ENCODE results near the gene INPP4B.
A peak's percentile ranks its signal among the peaks of the same experiment; 100 is the strongest.

Gene INPP4B

DNA sequence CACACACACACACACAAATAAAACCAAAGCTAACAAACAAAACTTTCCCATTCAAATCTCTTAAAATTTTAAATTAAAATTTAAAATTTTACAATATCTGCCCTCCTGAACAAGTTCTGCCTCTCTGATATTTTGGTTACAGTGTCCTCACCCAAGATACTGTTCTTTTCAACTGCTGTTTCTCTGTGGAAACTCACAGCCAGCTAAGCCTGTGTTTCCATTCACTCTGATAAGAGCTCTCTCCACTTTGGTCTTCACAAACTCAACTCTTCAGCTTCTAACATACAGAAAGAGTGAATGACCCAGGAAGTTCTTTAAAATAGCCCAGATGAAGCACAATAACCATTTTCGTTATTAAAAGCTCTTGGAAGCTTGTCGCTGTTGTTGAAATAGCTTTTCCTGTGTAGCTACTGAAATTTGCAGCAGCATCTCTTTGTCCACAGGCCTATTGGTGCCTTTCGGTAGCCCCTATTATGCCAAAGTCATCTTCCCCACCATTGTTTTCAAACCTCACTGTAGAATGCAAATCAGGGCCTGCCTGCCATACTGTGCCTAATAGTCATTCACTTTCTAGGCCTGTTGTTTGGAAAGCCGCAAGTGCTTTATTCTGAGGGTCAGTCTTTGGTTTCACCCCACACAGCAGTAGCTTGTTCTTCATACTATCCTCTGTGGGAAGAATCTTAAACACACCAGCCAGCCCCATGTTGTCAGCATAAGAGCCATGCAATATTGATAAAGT is 19.4 kb downstream of the INPP4B start:
- Histone ChIP-seq H3K27ac (ENCODE audit: low read depth, low read length) (no peak overlapping the region), H3K4me3 (ENCODE audit: low read depth in 1 of 5, low read length in 5 of 5) (no peak overlapping the region), H3K4me1 (ENCODE audit: control insufficient read depth in 5 of 5, insufficient read depth in 5 of 5, low read length in 5 of 5) (no peaks in the 10 kb centered on the region), H3K36me3 (ENCODE audit: control insufficient read depth in 5 of 5, insufficient read depth in 5 of 5, low read length in 5 of 5) (no peaks in the 10 kb centered on the region), H3K27me3 (ENCODE audit: control insufficient read depth in 5 of 5, insufficient read depth in 4 of 5, low read length in 5 of 5) (no peaks in the 10 kb centered on the region), H3K9me3 (ENCODE audit: control insufficient read depth in 5 of 5, low read length in 5 of 5) (no peaks in the 10 kb centered on the region), H3K9ac (ENCODE audit: low read length in 5 of 5) (no peak overlapping the region)

DNA sequence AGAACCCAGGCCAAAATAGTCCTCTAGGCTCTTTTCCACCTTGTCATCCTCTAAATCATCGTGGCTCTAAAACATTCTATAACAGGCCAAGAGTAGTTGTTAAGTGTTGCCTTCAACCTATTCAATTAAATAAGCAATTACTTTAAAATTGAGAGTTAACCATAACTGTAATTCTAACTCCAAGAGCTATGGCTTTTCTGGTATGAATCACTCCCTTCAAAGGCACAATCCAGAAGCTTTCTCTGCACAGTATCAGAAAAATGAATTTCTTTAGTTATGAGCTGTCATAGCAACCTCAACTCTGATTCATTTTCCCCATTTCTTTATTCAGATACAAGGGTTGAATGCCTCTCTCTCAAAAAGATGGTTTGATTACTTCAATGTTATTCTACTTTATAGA is 21.7 kb downstream of the INPP4B start:
- H3K9ac ChIP-seq (ENCODE audit: low read length in 5 of 5) = no peak overlapping the region
- no peaks in the 10 kb centered on the region for H3K27me3 ChIP-seq (ENCODE audit: control insufficient read depth in 5 of 5, insufficient read depth in 4 of 5, low read length in 5 of 5)
- no peaks in the 10 kb centered on the region for H3K9me3 ChIP-seq (ENCODE audit: control insufficient read depth in 5 of 5, low read length in 5 of 5)

DNA sequence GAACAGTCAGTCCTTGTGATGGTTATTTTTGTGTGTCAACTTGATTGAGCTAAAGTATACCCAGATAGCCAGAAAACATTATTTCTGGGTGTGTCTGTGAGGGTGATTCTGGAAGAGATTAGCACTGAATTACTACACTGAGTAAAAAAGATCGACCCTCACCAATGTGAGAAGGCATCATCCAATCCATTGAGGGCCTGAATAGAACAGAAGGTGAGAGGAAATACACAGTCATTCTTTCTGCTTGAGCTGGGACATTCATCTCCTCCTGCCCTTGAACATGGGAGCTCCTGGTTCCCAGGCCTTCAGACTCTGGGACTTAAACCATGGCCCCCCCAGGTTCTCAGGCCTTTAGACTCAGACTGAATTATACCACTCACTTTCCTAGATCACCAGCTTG is 22.3 kb downstream of the INPP4B start:
- Histone ChIP-seq H3K9me3 (ENCODE audit: control insufficient read depth in 5 of 5, low read length in 5 of 5) (no peaks in the 10 kb centered on the region), H3K4me1 (ENCODE audit: control insufficient read depth in 5 of 5, insufficient read depth in 5 of 5, low read length in 5 of 5) (no peaks in the 10 kb centered on the region), H3K9ac (ENCODE audit: low read length in 5 of 5) (no peak overlapping the region), H3K36me3 (ENCODE audit: control insufficient read depth in 5 of 5, insufficient read depth in 5 of 5, low read length in 5 of 5) (no peaks in the 10 kb centered on the region), H3K27me3 (ENCODE audit: control insufficient read depth in 5 of 5, insufficient read depth in 4 of 5, low read length in 5 of 5) (no peaks in the 10 kb centered on the region), H3K27ac (ENCODE audit: low read depth, low read length) (no peak overlapping the region), H3K4me3 (ENCODE audit: low read depth in 1 of 5, low read length in 5 of 5) (no peak overlapping the region)

More for the DNA sequence above, 21.7 kb downstream of the INPP4B start:
- Histone ChIP-seq H3K4me1 (ENCODE audit: control insufficient read depth in 5 of 5, insufficient read depth in 5 of 5, low read length in 5 of 5) (no peaks in the 10 kb centered on the region), H3K4me3 (ENCODE audit: low read depth in 1 of 5, low read length in 5 of 5) (no peak overlapping the region), H3K36me3 (ENCODE audit: control insufficient read depth in 5 of 5, insufficient read depth in 5 of 5, low read length in 5 of 5) (no peaks in the 10 kb centered on the region), H3K27ac (ENCODE audit: low read depth, low read length) (no peak overlapping the region)

DNA sequence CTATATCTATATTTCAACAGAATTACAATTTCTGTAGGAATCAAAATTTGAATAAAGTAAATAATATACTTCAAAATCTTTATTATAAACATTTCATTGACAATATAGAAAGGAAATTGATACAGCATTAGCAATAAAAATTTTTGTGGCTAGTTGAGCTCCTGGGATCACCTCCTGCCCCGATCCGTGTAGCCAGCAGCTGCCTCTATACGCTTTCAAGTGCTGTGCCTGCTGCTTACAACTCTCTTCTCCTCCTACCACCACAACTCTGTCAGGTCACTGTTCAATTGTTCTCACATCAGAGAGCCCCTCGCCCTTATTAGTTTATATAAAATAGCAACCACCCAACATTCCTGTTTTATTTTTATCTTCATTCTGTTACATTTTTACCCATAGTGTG is 27.6 kb downstream of the INPP4B start:
- no peaks in the 10 kb centered on the region for H3K36me3 ChIP-seq (ENCODE audit: control insufficient read depth in 5 of 5, insufficient read depth in 5 of 5, low read length in 5 of 5)
- H3K27me3 ChIP-seq (ENCODE audit: control insufficient read depth in 5 of 5, insufficient read depth in 4 of 5, low read length in 5 of 5) = no peaks in the 10 kb centered on the region
- H3K9me3 ChIP-seq (ENCODE audit: control insufficient read depth in 5 of 5, low read length in 5 of 5) = no peaks in the 10 kb centered on the region
- no peak overlapping the region for H3K27ac ChIP-seq (ENCODE audit: low read depth, low read length)
- no peak overlapping the region for H3K4me3 ChIP-seq (ENCODE audit: low read depth in 1 of 5, low read length in 5 of 5)
- peaks cover 0 to 11% (median 3%) of the 10 kb centered on the region in 5 donors for H3K4me1 ChIP-seq (ENCODE audit: control insufficient read depth in 5 of 5, insufficient read depth in 5 of 5, low read length in 5 of 5)
- H3K9ac ChIP-seq (ENCODE audit: low read length in 5 of 5) = no peak overlapping the region

DNA sequence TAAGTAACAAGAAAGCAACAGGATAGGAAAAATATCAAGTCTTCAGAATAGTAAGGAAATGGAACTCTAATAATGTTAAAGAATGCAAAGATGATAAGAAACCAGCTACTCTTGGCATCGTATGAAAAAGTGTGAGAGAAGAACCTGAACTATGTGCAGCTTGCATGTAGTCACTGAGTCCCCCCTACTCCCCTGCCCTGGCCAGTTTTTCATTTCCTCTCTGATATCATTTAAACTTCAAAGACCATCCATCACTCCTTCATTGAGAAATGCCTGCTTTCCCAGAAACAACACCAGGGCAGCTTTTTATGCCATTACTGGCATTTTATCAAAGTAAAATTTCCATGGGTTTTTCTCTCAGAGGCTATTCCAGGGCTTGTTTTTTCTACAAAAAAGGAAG is 28.1 kb downstream of the INPP4B start:
- no peak overlapping the region for H3K9ac ChIP-seq (ENCODE audit: low read length in 5 of 5)
- H3K36me3 ChIP-seq (ENCODE audit: control insufficient read depth in 5 of 5, insufficient read depth in 5 of 5, low read length in 5 of 5) = no peaks in the 10 kb centered on the region
- H3K27me3 ChIP-seq (ENCODE audit: control insufficient read depth in 5 of 5, insufficient read depth in 4 of 5, low read length in 5 of 5) = no peaks in the 10 kb centered on the region
- no peak overlapping the region for H3K4me3 ChIP-seq (ENCODE audit: low read depth in 1 of 5, low read length in 5 of 5)
- peaks cover 0 to 11% (median 3%) of the 10 kb centered on the region in 5 donors for H3K4me1 ChIP-seq (ENCODE audit: control insufficient read depth in 5 of 5, insufficient read depth in 5 of 5, low read length in 5 of 5)
- no peak overlapping the region for H3K27ac ChIP-seq (ENCODE audit: low read depth, low read length)
- no peaks in the 10 kb centered on the region for H3K9me3 ChIP-seq (ENCODE audit: control insufficient read depth in 5 of 5, low read length in 5 of 5)

DNA sequence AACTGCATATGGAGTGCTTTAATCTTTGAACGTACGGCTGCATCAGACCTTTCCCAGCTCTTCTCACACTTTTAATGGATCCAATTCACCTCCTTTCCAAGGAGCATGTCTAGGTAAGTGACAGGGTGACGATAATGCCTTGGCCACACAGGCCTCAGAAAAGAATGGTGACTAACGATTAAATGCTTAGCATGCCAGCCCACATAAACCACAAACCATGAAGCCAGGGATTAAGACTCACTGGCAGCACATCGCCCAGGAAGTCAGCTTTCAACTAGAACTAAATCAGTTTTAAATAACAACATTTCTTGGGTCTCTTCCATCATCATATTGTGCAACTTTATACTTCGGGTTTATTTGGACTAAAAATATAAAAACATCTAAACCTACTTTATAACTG is 28.7 kb downstream of the INPP4B start:
- peaks cover 0 to 11% (median 3%) of the 10 kb centered on the region in 5 donors for H3K4me1 ChIP-seq (ENCODE audit: control insufficient read depth in 5 of 5, insufficient read depth in 5 of 5, low read length in 5 of 5)
- H3K27ac ChIP-seq (ENCODE audit: low read depth, low read length) = no peak overlapping the region
- H3K9ac ChIP-seq (ENCODE audit: low read length in 5 of 5) = peak overlapping the region in 1 of 5 donors; percentile 19
- H3K4me3 ChIP-seq (ENCODE audit: low read depth in 1 of 5, low read length in 5 of 5) = no peak overlapping the region
- H3K27me3 ChIP-seq (ENCODE audit: control insufficient read depth in 5 of 5, insufficient read depth in 4 of 5, low read length in 5 of 5) = no peaks in the 10 kb centered on the region
- H3K9me3 ChIP-seq (ENCODE audit: control insufficient read depth in 5 of 5, low read length in 5 of 5) = no peaks in the 10 kb centered on the region
- no peaks in the 10 kb centered on the region for H3K36me3 ChIP-seq (ENCODE audit: control insufficient read depth in 5 of 5, insufficient read depth in 5 of 5, low read length in 5 of 5)

DNA sequence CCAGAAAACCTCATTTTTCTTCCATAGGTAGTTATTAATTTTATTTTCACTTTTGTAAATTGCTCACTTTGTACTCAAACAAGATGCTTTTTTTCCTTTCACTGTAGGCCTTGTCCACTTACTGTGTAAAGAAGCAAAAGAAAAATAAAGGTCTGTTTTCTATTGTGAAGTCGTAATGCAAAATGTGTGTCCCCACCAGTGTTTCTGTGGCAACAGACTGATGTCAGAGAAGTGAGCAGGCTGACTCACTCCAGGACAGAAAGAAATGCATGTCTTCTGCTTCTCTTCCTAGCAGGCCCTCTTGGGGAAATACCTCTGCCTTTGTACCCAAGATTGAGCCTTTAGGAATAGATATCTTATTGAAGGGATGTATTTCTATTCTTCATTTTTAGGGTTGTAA is 30.3 kb downstream of the INPP4B start:
- Histone ChIP-seq H3K9ac (ENCODE audit: low read length in 5 of 5) (no peak overlapping the region), H3K27me3 (ENCODE audit: control insufficient read depth in 5 of 5, insufficient read depth in 4 of 5, low read length in 5 of 5) (no peaks in the 10 kb centered on the region), H3K4me1 (ENCODE audit: control insufficient read depth in 5 of 5, insufficient read depth in 5 of 5, low read length in 5 of 5) (peaks cover 0 to 11% (median 3%) of the 10 kb centered on the region in 5 donors), H3K4me3 (ENCODE audit: low read depth in 1 of 5, low read length in 5 of 5) (no peak overlapping the region), H3K27ac (ENCODE audit: low read depth, low read length) (no peak overlapping the region), H3K9me3 (ENCODE audit: control insufficient read depth in 5 of 5, low read length in 5 of 5) (no peaks in the 10 kb centered on the region), H3K36me3 (ENCODE audit: control insufficient read depth in 5 of 5, insufficient read depth in 5 of 5, low read length in 5 of 5) (no peaks in the 10 kb centered on the region)

DNA sequence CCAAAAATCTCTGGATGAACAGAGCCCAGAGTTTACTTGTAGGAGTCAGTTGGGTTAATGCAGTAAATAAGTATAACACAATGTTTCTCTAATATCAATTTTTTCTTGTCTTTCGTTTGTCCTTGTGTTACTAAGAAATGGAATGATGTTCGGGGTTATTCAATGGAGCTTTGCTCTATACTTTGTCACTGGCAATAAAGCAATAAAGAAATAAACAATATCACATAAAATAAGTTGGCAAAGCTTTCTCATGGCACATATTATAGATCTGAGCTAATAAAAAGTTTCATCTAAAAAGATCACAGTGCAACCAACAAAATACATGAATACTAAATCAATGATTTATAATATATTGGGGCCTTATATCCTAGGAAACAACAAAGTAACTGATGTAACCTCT is 32.7 kb downstream of the INPP4B start:
- no peaks in the 10 kb centered on the region for H3K27me3 ChIP-seq (ENCODE audit: control insufficient read depth in 5 of 5, insufficient read depth in 4 of 5, low read length in 5 of 5)
- no peak overlapping the region for H3K27ac ChIP-seq (ENCODE audit: low read depth, low read length)
- H3K9ac ChIP-seq (ENCODE audit: low read length in 5 of 5) = no peak overlapping the region
- H3K4me3 ChIP-seq (ENCODE audit: low read depth in 1 of 5, low read length in 5 of 5) = no peak overlapping the region
- no peaks in the 10 kb centered on the region for H3K36me3 ChIP-seq (ENCODE audit: control insufficient read depth in 5 of 5, insufficient read depth in 5 of 5, low read length in 5 of 5)
- peaks cover 0 to 11% (median 3%) of the 10 kb centered on the region in 5 donors for H3K4me1 ChIP-seq (ENCODE audit: control insufficient read depth in 5 of 5, insufficient read depth in 5 of 5, low read length in 5 of 5)
- no peaks in the 10 kb centered on the region for H3K9me3 ChIP-seq (ENCODE audit: control insufficient read depth in 5 of 5, low read length in 5 of 5)

DNA sequence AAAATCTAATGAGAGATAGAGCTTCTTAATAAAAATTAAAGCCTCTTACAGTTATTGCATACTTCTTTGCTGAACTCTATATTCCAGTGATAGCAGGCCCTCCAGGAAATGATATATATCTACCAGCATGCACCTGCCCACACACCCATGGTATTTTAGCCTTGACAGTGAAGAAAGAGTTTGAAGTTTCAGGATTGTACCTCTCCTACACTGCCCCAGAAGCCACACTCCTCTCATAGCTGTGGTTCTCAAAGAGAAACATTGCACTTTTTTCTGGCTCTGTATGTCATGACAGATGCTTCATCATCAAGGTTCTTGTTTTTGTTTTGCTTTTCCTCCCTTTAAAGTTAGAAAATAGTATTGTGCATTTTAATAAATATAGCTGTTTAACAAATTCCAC is 34.0 kb downstream of the INPP4B start:
- H3K4me3 ChIP-seq (ENCODE audit: low read depth in 1 of 5, low read length in 5 of 5) = no peak overlapping the region

DNA sequence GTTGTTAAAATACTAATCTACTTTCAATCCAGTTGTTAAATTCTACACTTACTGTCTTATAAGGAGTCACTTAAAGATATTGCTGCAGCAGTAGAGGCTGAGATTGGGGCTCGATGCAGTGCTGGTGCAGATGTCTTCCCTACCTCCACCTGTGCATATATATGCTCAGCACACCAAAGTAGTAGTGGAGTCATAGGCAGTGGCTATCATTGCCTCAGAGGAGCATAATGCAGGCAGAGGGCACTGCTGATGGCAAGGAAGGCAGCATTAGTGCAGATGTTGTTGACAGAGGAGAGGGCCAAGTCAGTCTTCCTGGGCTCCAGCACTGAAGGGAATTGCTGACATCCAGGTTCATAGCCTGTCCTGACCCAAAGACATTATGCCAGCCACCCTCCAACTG is 35.1 kb downstream of the INPP4B start:
- Histone ChIP-seq H3K4me1 (ENCODE audit: control insufficient read depth in 5 of 5, insufficient read depth in 5 of 5, low read length in 5 of 5) (no peaks in the 10 kb centered on the region), H3K36me3 (ENCODE audit: control insufficient read depth in 5 of 5, insufficient read depth in 5 of 5, low read length in 5 of 5) (no peaks in the 10 kb centered on the region), H3K9ac (ENCODE audit: low read length in 5 of 5) (no peak overlapping the region), H3K4me3 (ENCODE audit: low read depth in 1 of 5, low read length in 5 of 5) (no peak overlapping the region), H3K9me3 (ENCODE audit: control insufficient read depth in 5 of 5, low read length in 5 of 5) (no peaks in the 10 kb centered on the region), H3K27ac (ENCODE audit: low read depth, low read length) (no peak overlapping the region), H3K27me3 (ENCODE audit: control insufficient read depth in 5 of 5, insufficient read depth in 4 of 5, low read length in 5 of 5) (no peaks in the 10 kb centered on the region)

More for the DNA sequence above, 34.0 kb downstream of the INPP4B start:
- no peaks in the 10 kb centered on the region for H3K4me1 ChIP-seq (ENCODE audit: control insufficient read depth in 5 of 5, insufficient read depth in 5 of 5, low read length in 5 of 5)
- H3K9me3 ChIP-seq (ENCODE audit: control insufficient read depth in 5 of 5, low read length in 5 of 5) = no peaks in the 10 kb centered on the region
- no peaks in the 10 kb centered on the region for H3K36me3 ChIP-seq (ENCODE audit: control insufficient read depth in 5 of 5, insufficient read depth in 5 of 5, low read length in 5 of 5)
- no peak overlapping the region for H3K27ac ChIP-seq (ENCODE audit: low read depth, low read length)
- H3K27me3 ChIP-seq (ENCODE audit: control insufficient read depth in 5 of 5, insufficient read depth in 4 of 5, low read length in 5 of 5) = no peaks in the 10 kb centered on the region
- H3K9ac ChIP-seq (ENCODE audit: low read length in 5 of 5) = no peak overlapping the region

Measured in subcutaneous abdominal adipose tissue (tissue), 5 donors.